ENCODE data around the gene CCZ1. TPM values are rescaled to one million over a fixed set of nuclear protein-coding genes. Genes with fewer than 3 reads are reported as not detected.

Gene CCZ1
- total RNA-seq, 2 experiments from 2014 or later = 76.2 to 80.4 TPM

Other genes starting within 250 kb of the CCZ1 start
- gene RNF216, start 117.1 kb upstream of the CCZ1 start, total RNA-seq = 10 to 100 TPM; 85.7 to 88.9 TPM
- gene OCM, start 17.9 kb upstream of the CCZ1 start, total RNA-seq = 1 to 10 TPM; 3.4 to 5.5 TPM
- not detected for gene RSPH10B, start 72.0 kb downstream of the CCZ1 start, total RNA-seq
- gene PMS2, start 110.3 kb downstream of the CCZ1 start, total RNA-seq = 10 to 100 TPM; 10.8 to 15.0 TPM
- 1 to 10 TPM; 4.3 to 5.4 TPM for gene AIMP2, start 110.5 kb downstream of the CCZ1 start, total RNA-seq
- not detected for gene ANKRD61, start 132.6 kb downstream of the CCZ1 start, total RNA-seq
- gene EIF2AK1, start 160.4 kb downstream of the CCZ1 start, total RNA-seq = 10 to 100 TPM; 51.9 to 53.6 TPM
- 10 to 100 TPM; 34.6 to 37.2 TPM for gene USP42, start 206.2 kb downstream of the CCZ1 start, total RNA-seq